SKM-1 (cell line): ENCODE results near the gene WDR81.
A peak's percentile ranks its signal among the peaks of the same experiment; 100 is the strongest.
"Not testable (repeated sequence)": the region's sequence is repeated elsewhere in the genome, so short reads cannot be mapped to it uniquely, and the experiment has no call there.

Source experiments
- DNase-seq: peaks from one replicate; lab custom pipeline; 2025; ENCODE audit not compliant: unreplicated experiment; lab: John Stamatoyannopoulos, UW

The WDR81 gene

DNA sequence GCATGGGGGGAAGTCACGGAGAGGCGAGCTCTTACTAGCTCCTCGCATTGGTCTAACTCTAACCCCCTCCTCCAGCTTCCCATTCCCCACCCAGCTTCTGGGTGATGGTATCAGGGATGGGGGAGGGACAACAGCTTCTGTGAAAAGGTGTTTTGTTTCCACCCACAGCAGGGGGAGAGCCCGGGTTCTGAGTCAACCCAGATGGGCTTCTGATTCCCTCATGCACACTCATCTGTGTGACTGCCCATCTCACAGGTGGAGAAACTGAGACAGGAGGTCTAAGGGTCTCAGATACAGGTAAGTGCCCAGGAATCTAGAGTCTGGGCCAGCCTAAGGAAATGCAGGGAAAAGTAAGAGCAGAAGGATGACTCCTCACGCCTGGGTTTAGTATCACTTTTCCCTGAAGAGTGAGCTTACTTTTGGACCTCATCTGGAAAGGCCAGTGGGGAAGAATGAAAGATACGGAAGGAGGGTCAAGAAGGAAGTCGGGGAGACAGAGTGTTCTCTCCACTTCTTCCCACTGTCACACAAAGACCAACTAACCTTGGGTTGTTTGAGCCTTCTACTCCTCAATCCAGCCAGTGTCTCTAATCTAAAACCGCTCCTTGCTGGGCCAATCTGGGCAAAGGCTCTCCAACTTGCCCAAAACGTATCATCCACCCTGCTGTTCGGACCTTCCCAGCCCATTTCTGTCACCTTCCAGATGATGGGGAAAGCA is 11.2 kb upstream of the WDR81 start:
- no peak for DNase-seq

DNA sequence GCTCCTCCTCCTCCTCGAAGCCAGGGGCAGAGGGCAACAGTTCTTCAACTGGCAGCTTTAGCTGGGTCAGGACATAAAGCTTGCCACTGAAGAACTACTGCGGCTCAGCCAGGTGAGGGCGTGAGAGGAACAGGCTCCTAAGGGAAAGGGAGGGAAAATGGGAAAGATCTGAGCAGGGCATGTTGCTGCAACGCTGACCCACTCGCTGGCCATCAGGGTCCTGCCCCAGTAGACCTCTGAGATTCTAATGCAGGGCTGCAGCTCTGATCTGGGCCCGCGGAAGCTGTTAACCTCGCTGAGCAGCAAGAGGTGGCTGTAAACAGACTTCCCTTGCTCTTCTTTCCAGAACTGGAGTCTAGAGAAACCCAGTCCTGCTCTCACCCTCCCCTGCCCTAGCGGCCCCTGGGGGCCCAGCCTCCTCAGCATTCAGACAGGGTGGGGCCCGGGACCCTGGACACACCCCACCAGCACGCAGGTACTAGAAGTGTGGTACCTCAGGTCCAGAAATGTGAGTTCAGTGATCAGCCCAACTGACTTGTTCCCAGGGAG is 10.6 kb upstream of the WDR81 start:
- DNase-seq, result no peak

DNA sequence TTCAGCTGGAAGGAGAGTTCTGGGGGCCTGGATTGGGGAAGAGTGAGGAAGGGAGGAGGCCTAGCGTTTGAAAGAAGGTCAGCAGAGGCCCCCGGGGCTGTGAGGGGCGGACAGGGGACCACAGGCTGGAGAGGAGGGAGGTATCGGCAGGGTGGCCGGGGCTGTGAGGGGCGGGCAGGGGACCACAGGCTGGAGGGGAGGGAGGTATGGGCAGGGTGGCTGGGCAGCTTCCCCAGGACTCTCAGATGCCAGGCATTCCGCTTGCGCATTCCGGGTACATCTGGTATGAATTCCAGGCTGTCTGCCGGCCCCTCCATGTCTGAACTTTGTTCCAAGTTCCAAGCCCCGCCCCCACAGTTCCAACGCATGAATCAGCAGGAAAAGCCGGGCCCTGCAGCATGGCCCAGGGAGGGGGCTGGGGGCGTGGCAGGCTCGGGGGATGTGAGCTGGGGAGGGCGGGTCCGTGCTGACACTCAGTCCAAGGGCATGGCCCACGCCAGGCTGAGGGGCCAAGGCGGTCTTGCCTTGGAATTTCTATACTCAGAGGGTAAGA is 10.0 kb upstream of the WDR81 start:
- DNase-seq, result no peak

DNA sequence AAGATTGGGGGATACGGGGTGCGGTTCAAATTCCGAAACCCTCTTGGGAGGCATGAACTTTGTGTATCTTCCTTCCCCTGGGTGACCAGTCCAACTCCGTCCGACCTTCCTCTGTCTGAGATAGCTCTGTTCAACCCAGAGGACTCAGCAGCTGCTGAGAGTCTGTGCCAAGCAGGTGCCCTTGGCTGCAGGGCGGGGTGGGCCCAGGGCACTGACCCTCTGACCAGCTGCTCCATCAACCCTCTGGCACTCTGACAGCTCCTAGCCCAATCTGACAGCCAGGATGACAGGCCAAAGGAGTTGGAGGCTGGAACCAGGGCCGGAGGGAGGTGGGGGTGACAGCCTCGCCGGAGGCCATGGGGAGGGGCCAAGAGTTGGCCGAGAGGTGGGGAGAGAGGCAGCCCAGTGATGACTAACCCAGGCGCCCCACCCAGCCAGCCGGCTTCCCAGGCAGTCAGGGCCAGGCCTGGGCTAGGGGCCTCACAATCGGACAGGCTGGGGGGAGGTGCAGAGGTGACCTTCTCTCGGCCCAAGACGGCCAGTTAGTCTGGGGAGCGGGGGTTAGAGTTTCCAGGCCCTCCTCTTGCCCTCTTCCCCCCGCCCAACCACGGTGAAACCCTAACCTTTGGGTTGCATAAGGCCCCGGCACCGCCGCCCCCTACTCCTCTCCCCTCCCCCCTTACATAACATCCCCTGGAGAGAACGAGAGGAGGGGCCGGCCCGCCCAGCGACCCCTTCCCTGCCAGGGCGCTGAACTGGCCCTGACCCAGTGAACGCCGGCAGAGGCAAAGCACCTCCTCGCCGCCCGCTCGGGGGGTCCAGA is 9.3 kb upstream of the WDR81 start:
- DNase-seq, result no peak

DNA sequence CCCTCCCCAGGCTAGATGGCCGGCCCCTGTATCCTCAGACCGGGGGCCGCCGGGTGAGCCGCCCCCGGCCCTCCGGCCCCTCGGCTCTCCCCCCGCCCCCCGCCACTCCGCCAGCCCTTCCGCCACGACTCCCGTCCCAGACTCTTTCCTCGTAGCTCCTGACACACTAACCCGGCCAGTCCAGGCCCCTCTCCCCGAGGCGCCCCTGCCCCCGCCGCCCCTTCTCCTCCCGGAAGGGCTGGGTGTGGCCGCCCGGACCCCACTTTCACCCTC is 8.8 kb upstream of the WDR81 start:
- no peak for DNase-seq

DNA sequence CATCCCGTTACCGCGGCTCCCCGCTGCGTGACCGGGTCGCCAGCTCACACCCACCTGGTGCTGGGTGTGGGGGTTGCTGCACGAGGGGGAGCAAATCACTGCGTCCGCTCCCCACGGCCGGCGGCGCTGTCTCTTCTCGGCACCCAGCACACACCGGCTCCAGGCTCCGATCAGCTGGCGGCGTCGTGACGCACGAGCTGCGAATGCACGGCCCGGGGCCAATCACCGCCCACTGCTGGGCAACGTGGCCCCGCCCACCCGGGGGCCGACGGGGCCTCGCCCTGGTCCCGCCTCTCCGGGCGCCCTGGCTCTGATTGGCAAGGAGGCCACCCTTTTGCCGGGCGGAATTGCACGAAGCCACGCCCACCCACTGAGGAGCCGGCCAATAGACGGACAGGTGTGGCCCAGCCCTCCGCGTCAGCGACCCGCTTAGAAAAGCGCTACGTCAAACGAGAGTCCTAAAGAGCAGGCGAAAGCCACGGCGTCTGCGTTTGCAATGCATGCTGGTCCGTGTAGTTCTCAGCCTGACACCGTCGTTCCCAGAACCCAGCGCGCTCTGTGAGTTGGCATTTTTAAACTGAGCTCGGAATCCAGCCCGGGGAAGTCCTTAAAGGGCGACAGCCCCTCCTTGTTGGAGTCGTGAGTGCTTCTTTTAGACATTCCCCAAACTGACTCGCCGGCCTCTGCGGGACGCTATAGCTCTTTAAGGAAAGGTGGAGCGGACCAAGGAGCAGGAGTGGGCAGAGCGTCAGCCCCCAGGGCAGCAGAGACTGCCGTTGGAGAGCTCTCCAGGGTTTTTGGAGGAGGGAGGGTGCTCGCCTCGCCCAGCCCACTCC is 8.2 kb upstream of the WDR81 start:
- DNase-seq, result peak; percentile 88

DNA sequence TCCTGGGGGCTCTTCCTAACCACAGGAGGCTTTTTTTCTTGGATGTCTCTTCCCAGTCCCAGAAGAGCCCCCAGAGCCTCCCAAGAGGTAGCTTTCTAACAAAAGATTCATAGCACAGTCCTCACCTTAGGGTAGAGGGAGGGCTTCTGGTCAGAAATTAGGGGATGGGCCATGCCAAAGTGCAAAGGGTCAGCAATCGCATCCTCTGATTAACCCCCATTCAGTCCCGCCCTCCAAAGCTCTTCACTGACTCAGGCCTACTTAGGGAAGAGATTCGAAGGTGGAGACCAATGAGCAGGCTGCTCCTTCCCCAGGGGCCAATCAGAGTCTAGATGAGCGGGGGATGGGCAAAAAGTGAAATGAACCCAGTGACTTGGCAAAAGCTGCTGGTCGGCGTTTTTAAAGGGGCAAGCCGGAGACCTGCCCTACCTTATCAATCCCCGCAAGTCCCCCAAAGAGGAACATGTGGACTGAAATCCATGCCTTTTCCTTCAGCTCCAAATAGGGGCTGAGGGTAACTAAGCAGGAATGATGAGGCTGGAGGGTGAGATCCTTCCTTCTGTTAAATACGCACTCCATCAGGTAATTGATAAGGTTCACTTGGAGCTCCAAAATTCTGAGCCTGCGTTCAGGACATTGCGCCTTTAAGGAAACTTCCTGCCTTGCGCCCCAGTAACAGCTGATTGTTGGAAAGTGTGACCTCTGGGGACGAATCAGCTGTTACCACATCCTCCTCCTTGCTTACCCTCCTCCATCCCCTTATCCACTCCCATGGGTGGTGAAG is 7.4 kb upstream of the WDR81 start:
- peak; percentile 89 for DNase-seq

DNA sequence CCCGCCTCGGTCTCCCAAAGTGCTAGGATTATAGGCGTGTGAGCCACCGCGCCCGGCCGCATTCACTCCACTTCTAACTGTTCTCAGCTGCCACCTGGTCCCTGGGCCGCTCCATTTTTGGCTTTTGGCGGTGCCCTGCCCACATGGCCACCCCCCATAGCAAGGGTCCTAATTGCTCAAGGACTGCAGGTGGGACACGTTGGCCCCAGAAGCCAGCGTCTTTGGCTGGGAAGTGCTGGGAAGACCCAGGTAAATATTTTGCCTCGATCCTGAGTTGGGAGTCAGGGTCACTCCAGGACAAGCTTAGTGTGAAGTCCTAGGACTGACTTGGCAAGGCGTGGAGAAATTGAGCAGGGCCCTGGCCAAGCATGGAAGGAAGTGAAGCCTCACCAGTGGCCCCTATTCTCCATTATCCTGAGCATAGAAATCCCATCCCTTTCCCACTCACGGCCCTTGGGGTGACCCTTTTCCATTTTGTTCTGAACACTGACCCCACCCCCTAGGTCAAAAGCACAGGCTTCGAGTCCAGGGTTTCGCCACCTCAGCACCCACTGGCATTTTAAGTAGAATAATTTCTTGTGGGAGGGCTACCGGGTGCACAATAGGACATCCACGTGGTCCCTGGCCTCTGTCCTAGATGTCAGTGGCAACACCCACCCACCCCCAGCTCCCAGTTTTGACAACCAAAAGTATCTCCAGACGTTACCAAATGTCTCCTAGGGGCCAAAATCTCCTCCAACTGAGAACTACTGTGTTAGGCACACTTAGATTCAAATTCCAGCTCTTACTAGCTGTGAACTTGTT is 5.9 kb upstream of the WDR81 start:
- DNase-seq, result no peak

DNA sequence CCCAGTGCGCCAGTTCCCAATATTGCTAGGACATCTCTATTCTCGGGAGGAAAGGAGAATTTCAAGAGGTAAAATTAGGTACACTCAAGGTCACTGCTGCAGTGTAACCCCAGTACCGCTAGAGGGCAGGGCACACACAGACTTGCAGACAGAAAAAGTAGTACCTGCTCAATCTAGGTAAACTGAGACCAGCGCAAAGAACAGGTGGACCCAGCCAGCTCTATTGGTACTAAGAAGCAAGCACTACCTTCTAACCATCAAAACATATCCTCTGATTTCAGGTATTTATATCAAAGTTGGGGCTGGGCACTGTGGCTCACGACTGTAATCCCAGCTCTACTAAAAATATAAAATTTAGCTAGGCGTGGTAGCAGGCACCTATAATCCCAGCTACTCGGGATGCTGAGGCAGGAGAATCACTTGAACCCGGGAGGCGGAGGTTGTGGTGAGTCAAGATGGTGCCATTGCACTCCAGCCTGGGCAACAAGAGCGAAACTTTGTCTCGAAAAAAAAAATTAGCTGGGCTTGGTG is 3.6 kb upstream of the WDR81 start:
- no peak for DNase-seq

DNA sequence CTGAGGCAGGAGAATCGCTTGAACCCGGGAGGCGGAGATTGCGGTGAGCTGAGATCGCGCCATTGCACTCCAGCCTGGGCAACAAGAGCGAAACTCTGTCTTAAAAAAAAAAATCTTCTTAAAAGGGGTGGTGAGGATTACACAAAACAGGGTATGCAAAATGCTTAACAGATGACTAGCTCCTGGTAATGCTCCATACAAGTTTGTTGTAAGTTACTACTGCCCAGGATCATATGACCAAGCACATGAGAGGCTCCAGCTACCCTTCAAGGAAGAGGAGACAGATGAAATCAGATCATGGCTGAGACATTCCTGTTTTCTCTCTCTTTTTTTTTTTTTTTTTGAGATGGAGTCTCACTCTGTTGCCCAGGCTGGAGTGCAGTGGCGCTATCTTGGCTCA is 2.5 kb upstream of the WDR81 start:
- not testable (repeated sequence) for DNase-seq

DNA sequence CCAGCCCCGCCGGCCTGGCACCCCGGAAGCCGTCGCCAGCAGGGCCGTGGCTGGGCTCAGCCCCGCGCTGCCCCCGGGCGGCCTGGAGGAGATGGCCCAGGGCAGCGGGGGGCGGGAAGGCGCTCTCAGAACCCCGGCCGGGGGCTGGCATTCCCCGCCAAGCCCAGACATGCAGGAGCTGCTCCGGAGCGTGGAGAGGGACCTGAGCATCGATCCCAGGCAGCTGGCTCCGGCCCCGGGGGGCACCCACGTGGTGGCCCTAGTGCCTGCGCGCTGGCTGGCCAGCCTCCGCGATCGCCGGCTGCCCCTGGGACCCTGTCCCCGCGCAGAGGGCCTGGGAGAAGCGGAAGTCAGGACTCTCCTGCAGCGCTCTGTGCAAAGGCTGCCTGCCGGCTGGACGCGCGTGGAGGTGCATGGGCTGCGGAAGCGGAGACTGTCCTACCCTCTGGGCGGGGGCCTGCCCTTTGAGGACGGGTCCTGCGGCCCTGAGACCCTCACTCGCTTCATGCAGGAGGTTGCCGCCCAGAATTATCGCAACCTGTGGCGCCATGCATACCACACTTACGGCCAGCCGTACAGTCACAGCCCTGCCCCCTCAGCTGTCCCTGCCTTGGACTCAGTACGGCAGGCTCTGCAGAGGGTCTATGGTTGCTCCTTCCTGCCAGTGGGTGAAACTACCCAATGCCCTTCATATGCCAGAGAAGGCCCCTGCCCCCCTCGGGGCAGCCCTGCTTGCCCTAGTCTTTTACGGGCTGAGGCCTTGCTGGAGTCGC is 551 bp downstream of the WDR81 start:
- no peak for DNase-seq

DNA sequence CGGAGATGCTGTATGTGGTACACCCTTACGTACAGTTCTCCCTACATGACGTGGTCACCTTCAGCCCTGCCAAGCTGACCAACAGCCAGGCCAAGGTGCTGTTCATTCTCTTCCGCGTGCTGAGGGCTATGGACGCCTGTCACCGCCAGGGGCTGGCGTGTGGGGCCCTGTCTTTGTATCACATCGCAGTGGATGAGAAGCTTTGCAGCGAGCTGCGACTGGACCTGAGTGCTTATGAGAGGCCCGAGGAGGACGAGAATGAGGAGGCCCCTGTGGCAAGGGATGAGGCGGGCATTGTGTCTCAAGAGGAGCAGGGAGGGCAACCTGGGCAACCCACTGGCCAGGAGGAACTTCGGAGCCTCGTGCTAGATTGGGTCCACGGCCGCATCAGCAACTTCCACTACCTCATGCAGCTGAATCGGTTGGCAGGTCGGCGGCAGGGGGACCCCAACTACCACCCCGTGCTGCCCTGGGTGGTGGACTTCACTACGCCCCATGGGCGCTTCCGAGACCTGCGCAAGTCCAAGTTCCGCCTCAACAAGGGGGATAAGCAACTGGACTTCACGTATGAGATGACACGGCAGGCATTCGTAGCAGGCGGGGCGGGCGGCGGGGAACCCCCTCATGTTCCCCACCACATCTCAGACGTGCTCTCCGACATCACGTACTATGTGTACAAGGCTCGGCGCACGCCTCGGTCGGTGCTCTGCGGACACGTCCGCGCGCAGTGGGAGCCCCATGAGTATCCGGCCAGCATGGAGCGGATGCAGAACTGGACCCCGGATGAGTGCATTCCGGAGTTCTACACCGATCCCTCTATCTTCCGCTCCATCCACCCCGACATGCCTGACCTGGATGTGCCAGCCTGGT is 1.4 kb downstream of the WDR81 start:
- DNase-seq, result no peak

DNA sequence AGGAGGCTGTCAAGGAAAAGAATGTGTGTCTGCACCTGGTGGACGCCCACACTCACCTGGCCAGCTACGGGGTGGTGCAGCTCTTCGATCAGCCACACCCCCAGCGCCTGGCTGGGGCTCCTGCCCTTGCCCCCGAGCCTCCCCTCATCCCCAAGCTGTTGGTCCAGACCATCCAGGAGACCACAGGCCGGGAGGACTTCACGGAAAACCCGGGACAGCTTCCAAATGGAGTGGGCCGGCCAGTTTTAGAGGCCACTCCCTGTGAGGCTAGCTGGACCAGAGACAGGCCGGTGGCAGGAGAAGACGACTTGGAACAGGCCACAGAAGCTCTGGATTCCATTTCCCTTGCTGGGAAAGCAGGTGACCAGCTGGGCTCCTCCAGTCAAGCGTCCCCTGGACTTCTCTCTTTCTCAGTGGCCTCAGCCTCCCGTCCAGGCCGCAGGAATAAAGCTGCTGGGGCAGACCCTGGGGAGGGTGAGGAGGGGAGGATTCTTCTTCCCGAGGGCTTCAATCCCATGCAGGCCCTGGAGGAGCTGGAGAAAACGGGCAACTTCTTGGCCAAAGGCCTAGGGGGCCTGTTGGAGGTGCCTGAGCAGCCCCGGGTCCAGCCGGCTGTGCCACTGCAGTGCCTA is 2.2 kb downstream of the WDR81 start:
- no peak for DNase-seq

DNA sequence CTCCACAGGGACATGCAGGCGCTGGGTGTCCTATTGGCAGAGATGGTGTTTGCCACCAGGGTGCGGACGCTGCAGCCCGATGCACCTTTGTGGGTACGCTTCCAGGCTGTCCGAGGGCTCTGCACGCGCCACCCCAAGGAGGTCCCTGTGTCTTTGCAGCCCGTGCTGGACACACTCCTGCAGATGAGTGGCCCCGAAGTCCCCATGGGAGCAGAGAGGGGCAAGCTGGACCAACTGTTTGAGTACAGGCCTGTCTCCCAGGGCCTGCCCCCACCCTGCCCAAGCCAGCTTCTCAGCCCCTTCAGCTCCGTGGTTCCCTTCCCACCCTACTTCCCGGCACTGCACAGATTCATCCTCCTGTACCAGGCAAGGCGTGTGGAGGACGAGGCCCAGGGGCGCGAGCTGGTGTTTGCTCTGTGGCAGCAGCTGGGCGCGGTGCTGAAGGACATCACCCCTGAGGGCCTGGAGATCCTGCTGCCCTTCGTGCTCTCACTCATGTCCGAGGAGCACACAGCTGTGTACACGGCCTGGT is 2.8 kb downstream of the WDR81 start:
- no peak for DNase-seq

DNA sequence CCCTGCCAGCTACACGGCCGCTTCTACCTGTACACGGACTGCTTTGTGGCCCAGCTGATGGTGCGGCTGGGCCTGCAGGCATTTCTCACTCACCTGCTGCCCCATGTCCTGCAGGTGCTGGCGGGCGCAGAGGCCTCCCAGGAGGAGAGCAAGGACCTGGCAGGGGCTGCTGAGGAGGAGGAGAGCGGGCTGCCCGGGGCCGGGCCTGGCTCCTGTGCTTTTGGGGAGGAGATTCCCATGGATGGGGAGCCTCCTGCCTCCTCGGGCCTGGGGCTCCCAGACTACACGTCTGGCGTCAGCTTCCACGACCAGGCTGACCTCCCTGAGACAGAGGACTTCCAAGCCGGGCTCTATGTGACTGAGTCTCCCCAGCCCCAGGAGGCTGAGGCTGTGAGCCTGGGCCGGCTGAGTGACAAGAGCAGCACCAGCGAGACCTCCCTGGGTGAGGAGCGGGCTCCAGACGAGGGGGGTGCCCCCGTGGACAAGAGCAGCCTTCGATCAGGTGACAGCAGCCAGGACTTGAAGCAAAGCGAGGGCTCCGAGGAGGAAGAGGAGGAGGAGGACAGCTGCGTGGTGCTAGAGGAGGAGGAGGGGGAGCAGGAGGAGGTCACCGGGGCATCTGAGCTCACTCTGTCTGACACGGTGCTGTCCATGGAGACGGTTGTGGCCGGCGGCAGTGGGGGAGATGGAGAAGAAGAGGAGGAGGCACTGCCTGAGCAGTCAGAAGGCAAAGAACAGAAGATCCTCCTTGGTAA is 3.5 kb downstream of the WDR81 start:
- no peak for DNase-seq

DNA sequence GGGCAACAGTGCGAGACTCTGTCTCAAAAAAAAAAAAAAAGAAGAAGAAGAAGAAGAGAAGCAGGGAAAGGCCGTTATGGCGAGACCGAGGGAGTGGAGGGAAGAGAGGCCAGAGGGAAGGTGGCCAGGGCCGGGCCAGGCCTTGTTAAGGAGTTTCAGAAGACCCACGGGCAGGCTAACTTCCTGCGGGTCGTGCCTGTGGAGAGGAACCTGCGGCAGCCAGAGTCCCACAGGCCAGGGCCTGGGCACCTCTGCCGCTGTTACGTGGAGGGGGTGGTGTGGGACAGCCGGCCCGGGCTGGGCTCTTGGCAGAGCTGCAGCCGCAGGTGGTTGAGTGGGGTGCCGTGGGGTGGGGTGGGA is 5.4 kb downstream of the WDR81 start:
- no peak for DNase-seq
